GM12892 (cell line): ENCODE data around the gene FARP1.

Source experiments
- POLR2A ChIP-seq: IDR thresholded peaks from 2 replicates; pipeline ENCODE4 v1.6.1; 2011; ENCODE audit warnings: low read depth, low read length, control low read depth
- POLR2AphosphoS5 ChIP-seq: IDR thresholded peaks from 2 replicates; pipeline ENCODE4 v1.6.1; 2011; ENCODE audit warnings: low read depth, low read length, control low read depth
- TAF1 ChIP-seq: IDR thresholded peaks from 2 replicates; pipeline ENCODE4 v1.6.1; 2011; ENCODE audit warnings: low read depth, mild to moderate bottlenecking, control low read depth, low read length, borderline replicate concordance

DNA sequence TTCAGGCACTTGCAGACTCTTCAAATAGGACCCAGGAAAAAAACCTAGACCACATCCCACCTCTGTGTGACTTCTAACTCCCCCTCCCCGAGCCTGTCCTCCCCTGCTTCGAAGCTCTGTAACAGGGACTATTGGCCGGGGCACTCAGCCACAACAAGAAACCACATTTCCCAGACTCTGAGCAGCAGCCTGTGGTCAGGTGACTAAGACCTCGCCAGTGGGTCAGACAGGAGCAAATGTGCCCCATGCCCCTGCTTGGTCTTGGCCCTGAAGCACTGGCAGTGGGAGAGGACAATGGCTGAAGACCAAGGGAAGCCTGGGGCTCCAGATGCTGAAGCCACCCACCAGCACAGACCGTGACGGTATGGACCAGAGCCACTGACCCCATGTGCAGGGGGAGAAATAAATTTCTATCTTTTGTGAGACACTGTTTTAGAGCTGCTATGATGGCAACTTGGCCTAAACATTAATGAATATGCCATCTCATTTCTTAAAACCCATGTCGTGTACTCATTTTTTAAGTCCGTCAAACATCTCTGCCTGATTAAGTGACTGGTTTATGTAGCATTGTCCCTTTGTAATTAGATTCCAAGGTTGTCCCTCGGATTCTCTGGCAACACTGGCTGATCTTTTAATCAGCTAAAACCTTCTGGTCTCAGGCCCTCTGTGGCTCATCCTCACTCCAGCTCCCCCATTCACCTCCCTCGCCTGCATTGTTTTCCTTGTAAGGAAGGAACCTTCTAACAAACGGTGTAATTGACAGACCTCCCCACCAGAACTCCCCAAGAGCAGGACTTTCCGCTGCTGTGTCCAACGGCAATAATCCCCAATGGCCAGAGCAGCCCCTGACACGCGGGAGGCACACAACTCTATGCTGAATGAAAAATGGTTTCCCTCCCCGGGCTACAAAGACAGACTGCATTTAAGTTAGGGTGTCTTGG is 335.6 kb downstream of the FARP1 start:
- no peak for TF ChIP-seq POLR2AphosphoS5
- TF ChIP-seq POLR2A = no peak
- no peak for TF ChIP-seq TAF1
